GM12878 (cell line): ENCODE data around the gene UBR7. TPM values are rescaled to one million over a fixed set of nuclear protein-coding genes. Genes with fewer than 3 reads are reported as not detected.
"Not testable (repeated sequence)": the region's sequence is repeated elsewhere in the genome, so short reads cannot be mapped to it uniquely, and the experiment has no call there.

Source experiments
- ATAC-seq: fragments of 200-7000 bp; cut with Tn5 transposase; 3 replicates; pipeline ENCODE4 v1.9.1; 2020; ENCODE audit warnings: mild to moderate bottlenecking, moderate library complexity
- BruUV-seq: library from RNA; stranded (reverse); fragments of 400-500 nt; replicated peaks from 2 replicates; lab custom pipeline; 2021; lab: Mats Ljungman, UMichigan
- CTCF ChIA-PET: fragments of 300-600 bp; sonication (Branson Sonifier 250); formaldehyde crosslinking; extraction: SDS; loops from one replicate; lab custom pipeline; 2021; ENCODE audit warnings: inconsistent platforms; lab: Yijun Ruan, JAX
- POLR2A ChIA-PET: fragments of 350-600 bp; formaldehyde crosslinking; extraction: SDS; loops from one replicate; lab custom pipeline; 2021; ENCODE audit warnings: inconsistent platforms; lab: Charles Lee
- RAD21 ChIA-PET: fragments of 300-600 bp; sonication (Branson Sonifier 250); formaldehyde crosslinking; loops from one replicate; lab custom pipeline; 2023; ENCODE audit warnings: antibody characterized with exemption; ENCODE audit not compliant: unreplicated experiment; lab: Charles Lee
- SMC1A ChIA-PET: fragments of 300-600 bp; sonication (Branson Sonifier 250); formaldehyde crosslinking; loops from one replicate; lab custom pipeline; 2023; ENCODE audit not compliant: unreplicated experiment, uncharacterized antibody; lab: Charles Lee
- DNase-seq: peaks from one replicate; pipeline ENCODE4 v3.0.0-alpha.2; 2011; ENCODE audit warnings: low read depth, low spot score
- FAIRE-seq: peaks from 3 replicates; lab custom pipeline; 2011; peaks lifted over from hg19 to GRCh38; lab: Jason Lieb, UNC
- H2AFZ ChIP-seq: 2 replicates; pipeline ENCODE4 v1.6.0; 2011; ENCODE audit warnings: low read depth, low read length, control low read depth; ENCODE audit not compliant: control insufficient read depth
- H3K27ac ChIP-seq: 2 replicates; pipeline ENCODE4 v1.5.1; 2011; ENCODE audit warnings: control low read depth; ENCODE audit not compliant: control insufficient read depth, insufficient read depth
- H3K27me3 ChIP-seq, 2 experiments: replicated peaks in 1 of 2; 2 replicates each; pipeline versions ENCODE4 v1.6.0 to v1.6.1; 2011; ENCODE audit warnings: low read length in 1 of 2; ENCODE audit not compliant: control insufficient read depth in 2 of 2, insufficient read depth in 2 of 2
- H3K36me3 ChIP-seq, 2 experiments: 2 replicates each; pipeline ENCODE4 v1.5.1; 2011; ENCODE audit warnings: low read length in 1 of 2; ENCODE audit not compliant: control insufficient read depth in 2 of 2, insufficient read depth in 2 of 2
- H3K4me1 ChIP-seq: 2 replicates; pipeline ENCODE4 v1.6.1; 2011; ENCODE audit warnings: mild to moderate bottlenecking, low read length, moderate library complexity, mixed read lengths; ENCODE audit not compliant: control insufficient read depth, insufficient read depth
- H3K4me2 ChIP-seq: 2 replicates; pipeline ENCODE4 v1.6.0; 2011; ENCODE audit warnings: control low read depth; ENCODE audit not compliant: control insufficient read depth, insufficient read depth
- H3K4me3 ChIP-seq: fragments of 200-600 bp; sonication (generic); 2 replicates; pipeline ENCODE4 v1.5.1; 2016
- H3K79me2 ChIP-seq: 2 replicates; pipeline ENCODE4 v1.6.0; 2011; ENCODE audit warnings: low read length; ENCODE audit not compliant: control insufficient read depth, insufficient read depth
- H3K9ac ChIP-seq: 2 replicates; pipeline ENCODE4 v1.8.0; 2011; ENCODE audit warnings: low read length, control low read depth, mixed read lengths; ENCODE audit not compliant: control insufficient read depth, insufficient read depth
- H3K9me3 ChIP-seq: replicated peaks from 3 replicates; pipeline ENCODE4 v1.5.1; 2011; ENCODE audit warnings: mild to moderate bottlenecking, low read length; ENCODE audit not compliant: control insufficient read depth, insufficient read depth
- H4K20me1 ChIP-seq: 2 replicates; pipeline ENCODE4 v1.6.0; 2011; ENCODE audit not compliant: control insufficient read depth, insufficient read depth
- CHD2 ChIP-seq: IDR thresholded peaks from 2 replicates; pipeline ENCODE4 v1.6.1; 2011; ENCODE audit warnings: low read depth, low read length, improper control_type of control experiment, borderline replicate concordance
- LARP7 ChIP-seq: fragments of 450-650 bp; IDR thresholded peaks from 2 replicates; pipeline ENCODE4 v1.6.1; 2017; ENCODE audit warnings: mild to moderate bottlenecking
- NR2C1 ChIP-seq: fragments of 450-650 bp; IDR thresholded peaks from 2 replicates; pipeline ENCODE4 v1.6.1; 2017; ENCODE audit warnings: antibody characterized with exemption, mild to moderate bottlenecking, moderate library complexity
- POLR2A ChIP-seq: IDR thresholded peaks from 2 replicates; pipeline ENCODE4 v1.6.1; 2011; ENCODE audit warnings: low read depth, mild to moderate bottlenecking, low read length
- RAD51 ChIP-seq: fragments of 450-650 bp; IDR thresholded peaks from 2 replicates; pipeline ENCODE4 v1.6.1; 2016; ENCODE audit warnings: moderate library complexity, mild to moderate bottlenecking, inconsistent platforms
- SMAD5 ChIP-seq: IDR thresholded peaks from 2 replicates; pipeline ENCODE4 v1.6.1; 2016; ENCODE audit warnings: antibody characterized with exemption, low read depth
- SP1 ChIP-seq: IDR thresholded peaks from one replicate; pipeline ENCODE4 v1.6.1; 2011; ENCODE audit warnings: low read depth, low read length
- ZSCAN29 ChIP-seq: fragments of 450-650 bp; IDR thresholded peaks from 2 replicates; pipeline ENCODE4 v1.6.1; 2017; ENCODE audit warnings: mild to moderate bottlenecking, moderate library complexity
- WGBS: methylation state at CpG from one replicate; pipeline ENCODE4 v1.1.6; 2016; ENCODE audit warnings: low lambda C conversion rate; ENCODE audit not compliant: insufficient replicate concordance, insufficient coverage; ENCODE audit errors: missing lambda C conversion rate; 5-methylcytosine and 5-hydroxymethylcytosine counted together
- in situ Hi-C: fragments of 300-500 bp; cut with MboI; formaldehyde crosslinking; loops from 9 replicates; pipeline ENCODE4 v1.14.3; 2018; ENCODE audit warnings: mixed read lengths
- intact Hi-C: fragments of 100-400 bp; cut with micrococcal nuclease; formaldehyde crosslinking; loops from one replicate; pipeline ENCODE4 v1.14.2; 2022; ENCODE audit not compliant: unreplicated experiment
- polyA plus RNA-seq, 11 experiments: library from polyadenylated mRNA; depleted of rRNA in 4 of 11; unstranded in 6 of 11; stranded (reverse) in 5 of 11; fragments of >200 nt; fragmentation: Nextera tagmentation in 4 of 11; fragmentation: Illumina TruSeq in 1 of 11; extraction: Ambion mirVana in 4 of 11; extraction: Trizol in 1 of 11; gene quantifications; 1 replicate in 1 of 11; 2 replicates in 10 of 11; pipeline versions ENCODE4 v1.2.1 to v1.2.3, GENCODE V29; 2011 to 2016; ENCODE audit warnings: inconsistent platforms in 2 of 11, missing spikeins in 2 of 11, low read depth in 1 of 11
- total RNA-seq, 4 experiments: library from RNA; depleted of rRNA in 3 of 4; stranded (reverse); fragments of >200 nt in 3 of 4; fragmentation: Illumina TruSeq in 1 of 4; extraction: Trizol in 1 of 4; gene quantifications; 2 replicates each; pipeline versions ENCODE4 v1.2.1 to v1.2.3, GENCODE V29; 2013 to 2021
- TF ChIP-seq, protein P1 (sequence below): IDR thresholded peaks from 2 replicates; pipeline ENCODE4 v1.6.1; 2012; ENCODE audit warnings: low read depth, low read length, improper control_type of control experiment
- TF ChIP-seq, protein P2 (sequence below): fragments of 150-350 bp; IDR thresholded peaks from 2 replicates; pipeline ENCODE4 v1.6.1; 2016; ENCODE audit warnings: low read depth, low read length
- TF ChIP-seq, protein P3 (sequence below): IDR thresholded peaks from 2 replicates; pipeline ENCODE4 v1.6.1; 2012; ENCODE audit warnings: low read depth, low read length, improper control_type of control experiment
- TF ChIP-seq, protein P4 (sequence below): fragments of 450-650 bp; IDR thresholded peaks from 2 replicates; pipeline ENCODE4 v1.6.1; 2016; ENCODE audit warnings: mild to moderate bottlenecking
- TF ChIP-seq, protein P5 (sequence below): IDR thresholded peaks from 2 replicates; pipeline ENCODE4 v1.6.1; 2011; ENCODE audit warnings: borderline replicate concordance, low read depth, mild to moderate bottlenecking, moderate library complexity, low read length; ENCODE audit not compliant: insufficient read depth, poor library complexity, severe bottlenecking

The UBR7 gene
- total and polyA plus RNA-seq, 10 of the 15 experiments (the other 5 are each of a cell fraction or from before 2014, with no cell fraction given): 14.3 to 85.6 (median 49.9) TPM

DNA sequence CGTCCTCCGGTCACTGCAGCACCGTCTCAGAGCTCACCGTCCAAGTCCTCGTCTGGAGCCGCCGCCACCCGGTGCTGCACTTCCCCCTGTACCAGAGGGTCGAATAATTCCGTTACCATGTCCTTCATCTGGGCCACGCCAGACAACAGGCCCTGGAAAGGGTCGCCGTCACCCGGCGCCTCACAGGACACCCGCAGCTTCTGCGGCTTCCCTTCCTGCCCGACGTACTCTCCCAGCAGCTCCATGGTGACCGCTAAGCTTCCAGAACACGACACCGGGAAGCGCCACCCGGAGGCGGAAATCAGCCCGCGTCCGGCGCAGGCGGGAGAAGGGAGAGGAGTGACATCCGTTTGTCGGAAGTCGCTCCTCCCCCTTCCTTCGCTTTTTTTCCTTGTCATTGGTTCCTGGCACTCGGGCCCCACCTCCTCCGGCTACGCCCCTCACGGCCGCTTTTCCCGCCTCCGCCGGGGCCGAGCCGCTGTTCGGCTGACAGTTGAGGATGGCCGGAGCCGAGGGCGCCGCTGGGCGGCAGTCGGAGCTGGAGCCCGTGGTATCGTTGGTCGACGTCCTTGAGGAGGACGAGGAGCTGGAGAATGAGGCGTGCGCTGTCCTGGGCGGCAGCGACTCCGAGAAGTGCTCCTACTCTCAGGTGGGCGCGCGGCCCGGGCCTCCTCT is at the start of gene UBR7, which contains the start of gene GON7 (continued):
- TF ChIP-seq, protein P1, sequence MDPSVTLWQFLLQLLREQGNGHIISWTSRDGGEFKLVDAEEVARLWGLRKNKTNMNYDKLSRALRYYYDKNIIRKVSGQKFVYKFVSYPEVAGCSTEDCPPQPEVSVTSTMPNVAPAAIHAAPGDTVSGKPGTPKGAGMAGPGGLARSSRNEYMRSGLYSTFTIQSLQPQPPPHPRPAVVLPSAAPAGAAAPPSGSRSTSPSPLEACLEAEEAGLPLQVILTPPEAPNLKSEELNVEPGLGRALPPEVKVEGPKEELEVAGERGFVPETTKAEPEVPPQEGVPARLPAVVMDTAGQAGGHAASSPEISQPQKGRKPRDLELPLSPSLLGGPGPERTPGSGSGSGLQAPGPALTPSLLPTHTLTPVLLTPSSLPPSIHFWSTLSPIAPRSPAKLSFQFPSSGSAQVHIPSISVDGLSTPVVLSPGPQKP: peak; percentile 74
- TF ChIP-seq CHD2: 0 out of 2 replicates have a peak, but pooled peaks have one; percentile 54
- TF ChIP-seq, protein P2, sequence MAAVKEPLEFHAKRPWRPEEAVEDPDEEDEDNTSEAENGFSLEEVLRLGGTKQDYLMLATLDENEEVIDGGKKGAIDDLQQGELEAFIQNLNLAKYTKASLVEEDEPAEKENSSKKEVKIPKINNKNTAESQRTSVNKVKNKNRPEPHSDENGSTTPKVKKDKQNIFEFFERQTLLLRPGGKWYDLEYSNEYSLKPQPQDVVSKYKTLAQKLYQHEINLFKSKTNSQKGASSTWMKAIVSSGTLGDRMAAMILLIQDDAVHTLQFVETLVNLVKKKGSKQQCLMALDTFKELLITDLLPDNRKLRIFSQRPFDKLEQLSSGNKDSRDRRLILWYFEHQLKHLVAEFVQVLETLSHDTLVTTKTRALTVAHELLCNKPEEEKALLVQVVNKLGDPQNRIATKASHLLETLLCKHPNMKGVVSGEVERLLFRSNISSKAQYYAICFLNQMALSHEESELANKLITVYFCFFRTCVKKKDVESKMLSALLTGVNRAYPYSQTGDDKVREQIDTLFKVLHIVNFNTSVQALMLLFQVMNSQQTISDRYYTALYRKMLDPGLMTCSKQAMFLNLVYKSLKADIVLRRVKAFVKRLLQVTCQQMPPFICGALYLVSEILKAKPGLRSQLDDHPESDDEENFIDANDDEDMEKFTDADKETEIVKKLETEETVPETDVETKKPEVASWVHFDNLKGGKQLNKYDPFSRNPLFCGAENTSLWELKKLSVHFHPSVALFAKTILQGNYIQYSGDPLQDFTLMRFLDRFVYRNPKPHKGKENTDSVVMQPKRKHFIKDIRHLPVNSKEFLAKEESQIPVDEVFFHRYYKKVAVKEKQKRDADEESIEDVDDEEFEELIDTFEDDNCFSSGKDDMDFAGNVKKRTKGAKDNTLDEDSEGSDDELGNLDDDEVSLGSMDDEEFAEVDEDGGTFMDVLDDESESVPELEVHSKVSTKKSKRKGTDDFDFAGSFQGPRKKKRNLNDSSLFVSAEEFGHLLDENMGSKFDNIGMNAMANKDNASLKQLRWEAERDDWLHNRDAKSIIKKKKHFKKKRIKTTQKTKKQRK: no peak
- TF ChIP-seq, protein P3, sequence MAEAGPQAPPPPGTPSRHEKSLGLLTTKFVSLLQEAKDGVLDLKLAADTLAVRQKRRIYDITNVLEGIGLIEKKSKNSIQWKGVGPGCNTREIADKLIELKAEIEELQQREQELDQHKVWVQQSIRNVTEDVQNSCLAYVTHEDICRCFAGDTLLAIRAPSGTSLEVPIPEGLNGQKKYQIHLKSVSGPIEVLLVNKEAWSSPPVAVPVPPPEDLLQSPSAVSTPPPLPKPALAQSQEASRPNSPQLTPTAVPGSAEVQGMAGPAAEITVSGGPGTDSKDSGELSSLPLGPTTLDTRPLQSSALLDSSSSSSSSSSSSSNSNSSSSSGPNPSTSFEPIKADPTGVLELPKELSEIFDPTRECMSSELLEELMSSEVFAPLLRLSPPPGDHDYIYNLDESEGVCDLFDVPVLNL: peak; percentile 83
- TF ChIP-seq SMAD5: peak; percentile 64; the same call in 1 of the 2 replicates
- TF ChIP-seq LARP7: peak; percentile 38
- TF ChIP-seq, protein P4, sequence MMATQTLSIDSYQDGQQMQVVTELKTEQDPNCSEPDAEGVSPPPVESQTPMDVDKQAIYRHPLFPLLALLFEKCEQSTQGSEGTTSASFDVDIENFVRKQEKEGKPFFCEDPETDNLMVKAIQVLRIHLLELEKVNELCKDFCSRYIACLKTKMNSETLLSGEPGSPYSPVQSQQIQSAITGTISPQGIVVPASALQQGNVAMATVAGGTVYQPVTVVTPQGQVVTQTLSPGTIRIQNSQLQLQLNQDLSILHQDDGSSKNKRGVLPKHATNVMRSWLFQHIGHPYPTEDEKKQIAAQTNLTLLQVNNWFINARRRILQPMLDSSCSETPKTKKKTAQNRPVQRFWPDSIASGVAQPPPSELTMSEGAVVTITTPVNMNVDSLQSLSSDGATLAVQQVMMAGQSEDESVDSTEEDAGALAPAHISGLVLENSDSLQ: peak; percentile 94
- peak; percentile 86 for TF ChIP-seq NR2C1
- no peak for TF ChIP-seq RAD51
- peak; percentile 36 for TF ChIP-seq SP1
- TF ChIP-seq, protein P5, sequence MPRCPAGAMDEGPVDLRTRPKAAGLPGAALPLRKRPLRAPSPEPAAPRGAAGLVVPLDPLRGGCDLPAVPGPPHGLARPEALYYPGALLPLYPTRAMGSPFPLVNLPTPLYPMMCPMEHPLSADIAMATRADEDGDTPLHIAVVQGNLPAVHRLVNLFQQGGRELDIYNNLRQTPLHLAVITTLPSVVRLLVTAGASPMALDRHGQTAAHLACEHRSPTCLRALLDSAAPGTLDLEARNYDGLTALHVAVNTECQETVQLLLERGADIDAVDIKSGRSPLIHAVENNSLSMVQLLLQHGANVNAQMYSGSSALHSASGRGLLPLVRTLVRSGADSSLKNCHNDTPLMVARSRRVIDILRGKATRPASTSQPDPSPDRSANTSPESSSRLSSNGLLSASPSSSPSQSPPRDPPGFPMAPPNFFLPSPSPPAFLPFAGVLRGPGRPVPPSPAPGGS: no peak
- peak; percentile 92 for TF ChIP-seq POLR2A
- no peak for TF ChIP-seq ZSCAN29

DNA sequence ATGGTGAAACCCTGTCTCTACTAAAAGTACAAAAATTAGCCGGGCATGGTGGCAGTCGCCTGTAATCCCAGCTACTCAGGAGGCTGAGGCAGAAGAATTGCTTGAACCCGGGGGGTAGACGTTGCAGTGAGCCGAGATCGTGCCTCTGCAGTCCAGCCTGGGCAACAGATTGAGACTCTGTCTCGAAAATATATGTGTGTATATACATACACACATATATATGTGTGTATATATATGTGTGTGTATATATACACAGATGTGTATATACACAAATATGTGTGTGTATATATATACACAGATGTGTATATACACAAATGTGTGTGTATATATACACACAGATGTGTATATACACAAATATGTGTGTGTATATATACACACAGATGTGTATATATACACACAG is 48.7 kb upstream of the UBR7 start:
- H3K9ac ChIP-seq, ATAC-seq, intact Hi-C loops, H3K4me1 ChIP-seq, H3K4me3 ChIP-seq, H3K9me3 ChIP-seq, POLR2A ChIA-PET, BruUV-seq, RAD21 ChIA-PET, H3K27me3 ChIP-seq, H3K27ac ChIP-seq, H3K4me2 ChIP-seq, DNase-seq, FAIRE-seq, H4K20me1 ChIP-seq, SMC1A ChIA-PET, H3K36me3 ChIP-seq, in situ Hi-C loops, H3K79me2 ChIP-seq, H2AFZ ChIP-seq: not testable (repeated sequence)
- CTCF ChIA-PET: interaction anchor here (1.3 kb wide), 1 partner anchor 14 kb away, joined by 3 read pairs; no protein-coding TSS in a partner anchor
- WGBS: 73% methylated on average over 7 of the region's 7 CpGs
